Transverse colon (tissue), 4 donors: ENCODE data around the gene SMYD2. TPM values are rescaled to one million over a fixed set of nuclear protein-coding genes. Genes with fewer than 3 reads are reported as not detected.
A peak's percentile ranks its signal among the peaks of the same experiment; 100 is the strongest.

Source experiments
- DNase-seq: peaks from one replicate; pipeline ENCODE4 v3.0.0-alpha.2; 2019
- H3K27ac ChIP-seq, 4 donors: fragments of 200-600 bp; sonication (generic); 2 replicates each; pipeline ENCODE4 v1.5.1; 2016 to 2018; ENCODE audit warnings: inconsistent platforms in 4 of 4
- H3K27me3 ChIP-seq: fragments of 200-600 bp; sonication (generic); 2 replicates; pipeline ENCODE4 v1.5.1; 2017; ENCODE audit warnings: inconsistent platforms
- H3K36me3 ChIP-seq, 4 donors: fragments of 200-600 bp; sonication (generic); 2 replicates each; pipeline ENCODE4 v1.5.1; 2017 to 2019; ENCODE audit warnings: inconsistent platforms in 4 of 4
- H3K4me1 ChIP-seq, 4 donors: fragments of 200-600 bp; sonication (generic); 2 replicates each; pipeline ENCODE4 v1.5.1; 2017 to 2020; ENCODE audit warnings: inconsistent platforms in 4 of 4
- H3K4me3 ChIP-seq, 4 donors: fragments of 200-600 bp; sonication (generic); 1 replicate in 1 of 4; 2 replicates in 3 of 4; pipeline versions ENCODE4 v1.5.1 to v1.6.1; 2017 to 2019; ENCODE audit warnings: inconsistent platforms in 4 of 4
- H3K9me3 ChIP-seq, 2 donors: fragments of 200-600 bp; sonication (generic); 2 replicates each; pipeline ENCODE4 v1.5.1; 2017 to 2019; ENCODE audit warnings: inconsistent platforms in 2 of 2
- CTCF ChIP-seq, 5 experiments: fragments of 200-600 bp in 3 of 5; fragments of 450-650 bp in 2 of 5; sonication (generic) in 3 of 5; IDR thresholded peaks; 1 replicate in 2 of 5; 2 replicates in 3 of 5; pipeline ENCODE4 v1.5.1; 2016 to 2017; ENCODE audit warnings: antibody characterized with exemption in 5 of 5, inconsistent platforms in 3 of 5, mild to moderate bottlenecking in 2 of 5, moderate library complexity in 1 of 5
- EP300 ChIP-seq: sonication (generic); formaldehyde crosslinking; IDR thresholded peaks from one replicate; pipeline ENCODE4 v1.6.1; 2017; ENCODE audit warnings: antibody characterized with exemption, low read depth
- POLR2A ChIP-seq: fragments of 450-650 bp; IDR thresholded peaks from one replicate; pipeline ENCODE4 v1.6.1; 2016; ENCODE audit warnings: antibody characterized with exemption, mild to moderate bottlenecking, moderate library complexity
- POLR2AphosphoS5 ChIP-seq, 3 donors: sonication (generic); formaldehyde crosslinking; IDR thresholded peaks; one replicate each; pipeline ENCODE4 v1.6.1; 2016; ENCODE audit warnings: antibody characterized with exemption in 3 of 3
- WGBS, 2 donors: methylation state at CpG; one replicate each; pipeline ENCODE4 v1.1.5; 2018; ENCODE audit warnings: low coverage in 1 of 2; 5-methylcytosine and 5-hydroxymethylcytosine counted together
- in situ Hi-C, 4 donors: fragments of 200-750 bp; cut with MboI; loops; one replicate each; pipeline versions ENCODE4 v1.15.0 to v1.15.1; 2017; ENCODE audit warnings: low sequenced_read_pairs in 3 of 4, low pct_ligation_motif_present in 1 of 4, low pct_unique_long_range_greater_than_20kb in 1 of 4
- intact Hi-C: fragments of 100-400 bp; cut with DNase I; formaldehyde crosslinking; loops from one replicate; pipeline ENCODE4 v1.15.1; 2023; ENCODE audit warnings: low total_unique reads
- total RNA-seq, 4 donors: library from RNA; depleted of rRNA; stranded (reverse); fragments of >200 nt; gene quantifications; one replicate each; pipeline ENCODE4 v1.1.0, GENCODE V29; 2016

Gene SMYD2, protein sequence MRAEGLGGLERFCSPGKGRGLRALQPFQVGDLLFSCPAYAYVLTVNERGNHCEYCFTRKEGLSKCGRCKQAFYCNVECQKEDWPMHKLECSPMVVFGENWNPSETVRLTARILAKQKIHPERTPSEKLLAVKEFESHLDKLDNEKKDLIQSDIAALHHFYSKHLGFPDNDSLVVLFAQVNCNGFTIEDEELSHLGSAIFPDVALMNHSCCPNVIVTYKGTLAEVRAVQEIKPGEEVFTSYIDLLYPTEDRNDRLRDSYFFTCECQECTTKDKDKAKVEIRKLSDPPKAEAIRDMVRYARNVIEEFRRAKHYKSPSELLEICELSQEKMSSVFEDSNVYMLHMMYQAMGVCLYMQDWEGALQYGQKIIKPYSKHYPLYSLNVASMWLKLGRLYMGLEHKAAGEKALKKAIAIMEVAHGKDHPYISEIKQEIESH
- 10 to 100 TPM in 3 of 4 donors, 1 to 10 TPM in 1; 8.6 to 21.8 (median 20.9) TPM for total RNA-seq

GRCh38 chr1:214281021-214281719 lies at the start of gene SMYD2:
Gene SMYD2, plus strand, starts transcription at chr1:214281159. Its CDS starts 96 bp downstream, at chr1:214281255.
- WGBS, 2 donors = 1% methylated on average over 24 of the region's 94 CpGs; no CpG with 5 or more reads in 1 of the 2 donors

GRCh38 chr1:214233856-214234634 lies 46.9 kb upstream of the SMYD2 start:
- intact Hi-C loops (no loop called here), in situ Hi-C loops (loop anchor here in 1 of 4 donors (25.0 kb wide), 1 partner anchor 528 kb away; no protein-coding TSS in a partner anchor)
- TF ChIP-seq POLR2AphosphoS5 (IDR thresholded peaks at IDR 0.05) (no peak), POLR2A (no peak), EP300 (no peak), CTCF (IDR thresholded peaks at IDR 0.05) (no peak)
- Histone ChIP-seq H3K27ac (no peak overlapping the region), H3K9me3 (no peaks in the 10 kb centered on the region), H3K36me3 (no peaks in the 10 kb centered on the region), H3K4me3 (no peak overlapping the region), H3K4me1 (no peaks in the 10 kb centered on the region), H3K27me3 (peaks cover 3% of the 10 kb centered on the region)
- 67 to 71% methylated on average over 9 of the region's 9 CpGs for WGBS, 2 donors
- DNase-seq = no peak

More at GRCh38 chr1:214281021-214281719, at the start of gene SMYD2:
- Histone ChIP-seq H3K27ac (peak within 1 kb of the TSS; percentile 91 to 97 (median 95)), H3K4me1 (peaks cover 6 to 18% (median 11%) of the 10 kb centered on the region in 4 donors), H3K9me3 (no peaks in the 10 kb centered on the region), H3K27me3 (no peaks in the 10 kb centered on the region), H3K4me3 (peak within 1 kb of the TSS; percentile 79 to 99 (median 92)), H3K36me3 (no peaks in the 10 kb centered on the region)
- in situ Hi-C loops = no loop called here
- TF ChIP-seq CTCF (IDR thresholded peaks at IDR 0.05) (no peak), POLR2AphosphoS5 (IDR thresholded peaks at IDR 0.05) (peak; percentile 30 to 55 (median 51)), POLR2A (peak; percentile 76)
- intact Hi-C loops = no loop called here
- DNase-seq = peak; percentile 80

DNA sequence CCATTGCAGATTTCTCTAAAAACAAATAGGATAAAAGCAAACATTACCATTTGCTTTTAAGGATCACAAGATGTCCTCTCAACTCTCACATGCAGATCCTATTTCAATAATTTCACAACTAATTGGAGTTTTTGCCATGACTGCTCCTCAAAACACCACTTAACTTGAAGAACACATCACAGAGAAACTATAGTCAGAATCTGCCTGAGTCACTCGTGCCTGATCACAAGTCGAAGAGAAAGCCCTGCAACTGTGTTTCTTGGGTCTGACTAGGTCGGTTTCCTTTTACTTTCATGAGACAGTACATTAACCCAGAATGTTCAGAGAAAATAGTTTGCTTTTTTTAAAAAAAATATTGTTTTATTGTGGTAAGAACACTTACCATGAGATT lies 46.3 kb upstream of the SMYD2 start:
- Histone ChIP-seq H3K4me1 (no peaks in the 10 kb centered on the region), H3K27ac (no peak overlapping the region), H3K4me3 (no peak overlapping the region), H3K9me3 (no peaks in the 10 kb centered on the region), H3K36me3 (no peaks in the 10 kb centered on the region), H3K27me3 (peaks cover 3% of the 10 kb centered on the region)
- in situ Hi-C loops (loop anchor here in 1 of 4 donors (25.0 kb wide), 1 partner anchor 528 kb away; no protein-coding TSS in a partner anchor), intact Hi-C loops (no loop called here)
- TF ChIP-seq POLR2AphosphoS5 (IDR thresholded peaks at IDR 0.05) = no peak
- no peak for TF ChIP-seq CTCF (IDR thresholded peaks at IDR 0.05)
- TF ChIP-seq EP300 = no peak
- TF ChIP-seq POLR2A = no peak
- WGBS, 2 donors = 69 to 70% methylated on average over 3 of the region's 3 CpGs
- DNase-seq = no peak
